Duodenal mucosa (tissue), 2 donors: ENCODE data around the gene RHOD.

Source experiments
- H3K27ac ChIP-seq: one replicate; pipeline ENCODE4 v1.7.0; 2013; ENCODE audit warnings: low read depth, low read length
- H3K27me3 ChIP-seq, 2 donors: one replicate each; pipeline ENCODE4 v1.7.0; 2013; ENCODE audit warnings: low read length in 2 of 2, control low read depth in 1 of 2; ENCODE audit not compliant: insufficient read depth in 2 of 2, control insufficient read depth in 1 of 2
- H3K36me3 ChIP-seq, 2 donors: one replicate each; pipeline ENCODE4 v1.7.0; 2013; ENCODE audit warnings: low read length in 2 of 2, control low read depth in 1 of 2; ENCODE audit not compliant: insufficient read depth in 2 of 2, control insufficient read depth in 1 of 2
- H3K4me1 ChIP-seq, 2 donors: one replicate each; pipeline ENCODE4 v1.7.0; 2013; ENCODE audit warnings: low read length in 2 of 2, control low read depth in 1 of 2; ENCODE audit not compliant: insufficient read depth in 2 of 2, control insufficient read depth in 1 of 2
- H3K4me3 ChIP-seq, 2 donors: one replicate each; pipeline ENCODE4 v1.7.0; 2013; ENCODE audit warnings: low read length in 2 of 2, low read depth in 1 of 2
- H3K9ac ChIP-seq, 2 donors: one replicate each; pipeline ENCODE4 v1.7.0; 2013; ENCODE audit warnings: low read length in 2 of 2, low read depth in 1 of 2
- H3K9me3 ChIP-seq, 2 donors: one replicate each; pipeline ENCODE4 v1.7.0; 2013; ENCODE audit warnings: low read length in 2 of 2, control low read depth in 1 of 2; ENCODE audit not compliant: control insufficient read depth in 1 of 2

The RHOD gene

DNA sequence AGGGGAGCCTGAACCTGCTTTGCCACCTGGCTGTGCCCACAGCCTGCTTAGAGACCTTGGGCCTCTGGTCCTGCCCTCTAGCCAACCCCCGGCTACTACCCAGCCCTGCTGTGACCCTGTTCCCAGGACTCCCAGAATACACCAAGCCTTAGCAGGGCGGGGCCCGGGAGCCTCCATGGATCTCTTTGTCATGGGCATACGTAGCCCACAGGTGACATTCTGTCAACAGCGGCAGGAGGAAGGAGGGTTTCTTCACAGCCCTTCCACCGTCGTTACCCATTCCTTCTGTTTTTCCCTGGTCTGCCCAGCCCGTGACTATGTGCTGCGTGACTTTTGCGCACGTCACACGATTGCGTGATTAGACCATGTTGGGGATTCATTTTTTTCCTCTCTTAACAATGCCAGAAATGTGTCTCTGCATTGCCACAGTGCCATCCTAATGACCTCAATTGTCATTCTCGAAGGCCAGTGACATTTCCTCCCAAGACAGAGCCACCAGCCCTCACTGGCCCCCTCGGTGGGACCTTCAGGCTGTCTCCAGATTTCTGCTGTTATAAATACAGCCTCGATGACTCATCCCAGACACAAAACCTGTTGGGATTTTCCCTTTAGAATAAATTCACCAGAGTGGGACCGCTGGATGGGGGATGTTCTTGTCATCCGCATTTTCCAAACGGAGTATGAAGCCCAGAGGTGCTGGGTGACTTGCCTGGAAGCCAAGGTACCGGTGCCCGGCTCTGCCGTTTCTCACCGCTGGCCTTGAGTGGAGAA is 24.7 kb upstream of the RHOD start:
- Histone ChIP-seq H3K27me3 (peaks cover 0 to 4% of the 10 kb centered on the region in 2 donors), H3K4me3 (no peak overlapping the region), H3K9me3 (no peaks in the 10 kb centered on the region), H3K4me1 (peaks cover 9 to 16% of the 10 kb centered on the region in 2 donors), H3K9ac (no peak overlapping the region), H3K36me3 (no peaks in the 10 kb centered on the region), H3K27ac (no peak overlapping the region)

DNA sequence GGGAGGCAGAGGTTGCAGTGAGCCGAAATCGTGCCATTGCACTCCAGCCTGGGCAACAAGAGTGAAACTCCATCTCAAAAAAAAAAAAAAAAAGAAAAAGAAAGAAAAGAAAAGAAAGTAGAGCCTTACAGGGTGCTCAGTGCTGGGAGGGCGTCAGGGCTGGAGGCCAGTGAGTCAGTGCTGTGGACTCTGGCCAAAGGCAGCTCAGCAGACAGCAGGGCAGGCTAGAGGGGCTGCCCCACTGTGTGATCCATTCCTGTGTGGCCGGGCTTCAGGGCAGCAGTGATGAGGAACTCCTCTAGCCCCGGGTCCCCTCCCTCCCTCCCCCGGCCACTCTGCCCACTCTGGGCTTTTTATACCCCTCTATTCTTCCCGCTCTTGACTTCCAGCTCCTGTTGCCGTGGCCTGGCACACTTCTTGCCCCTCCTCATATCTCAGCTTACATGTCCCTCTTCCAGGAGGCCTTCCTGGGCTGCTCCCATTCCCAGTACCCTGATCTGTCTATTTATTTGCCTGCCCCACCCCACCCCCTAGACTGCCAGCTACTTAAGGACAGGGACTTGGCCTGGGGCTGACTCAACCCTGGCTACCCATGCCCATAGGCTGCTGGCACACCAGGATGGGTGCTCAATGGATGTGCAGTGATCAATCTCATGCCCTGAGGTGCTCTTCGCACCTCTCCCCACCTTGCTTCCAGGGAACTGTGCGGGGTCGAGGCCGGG is 23.7 kb upstream of the RHOD start:
- Histone ChIP-seq H3K36me3 (no peaks in the 10 kb centered on the region), H3K27me3 (peaks cover 0 to 4% of the 10 kb centered on the region in 2 donors), H3K9me3 (no peaks in the 10 kb centered on the region), H3K9ac (no peak overlapping the region), H3K4me1 (peaks cover 9% of the 10 kb centered on the region in 2 donors), H3K27ac (no peak overlapping the region), H3K4me3 (no peak overlapping the region)

DNA sequence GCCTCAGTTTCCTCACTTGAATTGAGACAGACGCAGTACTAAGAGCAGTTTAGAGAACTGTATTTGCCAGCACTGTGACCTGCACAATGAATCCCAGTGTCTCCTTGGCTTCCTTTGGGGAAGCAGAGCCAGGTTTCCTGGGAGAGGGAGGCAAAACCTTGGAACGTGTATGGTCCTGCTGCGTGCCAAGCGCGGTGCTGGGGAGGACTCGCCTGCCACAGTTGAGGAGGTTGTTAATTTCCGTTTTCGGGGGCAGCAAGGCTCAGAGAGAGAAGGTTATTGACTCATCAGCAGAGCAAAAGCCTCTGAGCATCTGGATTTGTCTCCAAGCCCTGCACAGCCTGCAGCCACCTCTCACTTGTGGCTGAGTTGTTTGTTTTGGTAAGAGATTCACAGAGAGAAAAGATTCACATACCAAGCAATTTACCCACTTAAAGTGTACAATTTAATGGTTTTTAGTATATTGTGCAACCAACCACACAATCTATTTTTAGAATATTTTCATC is 22.9 kb upstream of the RHOD start:
- H3K27ac ChIP-seq: no peak overlapping the region
- H3K27me3 ChIP-seq: peaks cover 0 to 4% of the 10 kb centered on the region in 2 donors
- peaks cover 3 to 5% of the 10 kb centered on the region in 2 donors for H3K4me1 ChIP-seq
- H3K9ac ChIP-seq: no peak overlapping the region
- H3K4me3 ChIP-seq: no peak overlapping the region
- no peaks in the 10 kb centered on the region for H3K36me3 ChIP-seq
- H3K9me3 ChIP-seq: no peaks in the 10 kb centered on the region

DNA sequence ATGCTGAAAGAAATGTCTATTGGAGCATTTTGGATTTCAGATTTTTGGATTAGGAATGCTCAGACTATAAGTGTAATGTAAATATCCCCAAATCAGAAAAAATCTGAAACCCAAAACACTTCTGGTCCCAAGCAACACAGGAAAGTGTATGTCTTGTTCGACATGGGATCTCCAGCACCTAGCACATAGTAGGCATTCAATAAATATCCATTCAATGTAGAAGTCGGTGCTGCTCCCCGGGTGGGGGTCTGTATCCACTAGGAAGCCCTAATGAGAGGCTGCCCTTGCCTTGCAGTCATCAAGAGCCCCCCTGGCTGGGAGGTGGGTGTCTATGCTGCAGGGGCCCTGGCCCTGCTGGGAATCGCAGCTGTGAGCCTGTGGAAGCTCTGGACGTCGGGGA is 22.3 kb upstream of the RHOD start:
- H3K27ac ChIP-seq: no peak overlapping the region
- no peaks in the 10 kb centered on the region for H3K9me3 ChIP-seq
- H3K36me3 ChIP-seq: no peaks in the 10 kb centered on the region
- H3K9ac ChIP-seq: no peak overlapping the region
- peaks cover 3 to 5% of the 10 kb centered on the region in 2 donors for H3K4me1 ChIP-seq
- H3K4me3 ChIP-seq: no peak overlapping the region
- peaks cover 0 to 4% of the 10 kb centered on the region in 2 donors for H3K27me3 ChIP-seq

DNA sequence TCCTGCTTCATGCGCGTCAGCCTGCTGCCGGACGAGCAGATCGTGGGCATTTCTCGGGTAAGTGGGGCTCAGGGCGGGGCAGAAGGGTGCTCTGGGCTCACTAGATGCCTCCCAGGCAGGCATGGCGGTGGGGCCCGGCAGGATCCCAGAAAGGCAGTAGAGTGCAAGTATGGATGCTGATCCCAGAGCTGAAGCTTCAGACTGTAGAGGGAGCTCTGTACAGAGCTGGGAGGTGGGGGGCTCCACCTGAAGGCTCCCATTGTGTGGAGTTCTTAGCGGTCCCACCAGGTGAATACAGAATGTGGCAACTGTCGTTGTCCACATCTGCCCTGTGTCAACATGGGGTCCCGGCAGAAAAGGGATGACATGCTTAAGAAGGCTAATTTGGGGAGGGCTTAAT is 16.5 kb upstream of the RHOD start:
- Histone ChIP-seq H3K4me1 (no peaks in the 10 kb centered on the region), H3K9ac (no peak overlapping the region), H3K27me3 (peaks cover 0 to 2% of the 10 kb centered on the region in 2 donors), H3K9me3 (no peaks in the 10 kb centered on the region), H3K27ac (no peak overlapping the region), H3K4me3 (no peak overlapping the region), H3K36me3 (no peaks in the 10 kb centered on the region)

DNA sequence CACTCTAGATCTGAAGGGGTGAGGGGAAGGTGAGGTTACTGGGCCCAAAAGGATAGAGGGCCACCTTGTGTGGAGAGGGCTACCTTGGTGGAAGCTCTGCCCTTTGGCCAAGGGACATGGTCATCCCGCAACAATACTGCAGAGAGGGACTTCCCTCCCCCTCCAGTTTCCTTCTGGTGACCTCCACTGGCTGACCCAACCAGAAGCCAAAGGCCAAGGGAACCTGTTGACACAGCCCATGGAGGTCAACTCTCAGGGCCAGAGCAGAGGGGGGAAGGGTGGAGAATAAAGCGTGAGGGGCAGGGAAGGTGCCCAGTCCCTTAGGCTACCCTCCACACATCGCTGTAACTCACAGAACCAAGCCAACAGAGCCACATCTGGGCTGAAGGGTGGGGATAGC is 15.0 kb upstream of the RHOD start:
- H3K27me3 ChIP-seq: peaks cover 0 to 2% of the 10 kb centered on the region in 2 donors
- H3K9ac ChIP-seq: no peak overlapping the region
- no peak overlapping the region for H3K4me3 ChIP-seq
- no peaks in the 10 kb centered on the region for H3K4me1 ChIP-seq
- H3K36me3 ChIP-seq: no peaks in the 10 kb centered on the region
- H3K9me3 ChIP-seq: no peaks in the 10 kb centered on the region
- H3K27ac ChIP-seq: no peak overlapping the region

DNA sequence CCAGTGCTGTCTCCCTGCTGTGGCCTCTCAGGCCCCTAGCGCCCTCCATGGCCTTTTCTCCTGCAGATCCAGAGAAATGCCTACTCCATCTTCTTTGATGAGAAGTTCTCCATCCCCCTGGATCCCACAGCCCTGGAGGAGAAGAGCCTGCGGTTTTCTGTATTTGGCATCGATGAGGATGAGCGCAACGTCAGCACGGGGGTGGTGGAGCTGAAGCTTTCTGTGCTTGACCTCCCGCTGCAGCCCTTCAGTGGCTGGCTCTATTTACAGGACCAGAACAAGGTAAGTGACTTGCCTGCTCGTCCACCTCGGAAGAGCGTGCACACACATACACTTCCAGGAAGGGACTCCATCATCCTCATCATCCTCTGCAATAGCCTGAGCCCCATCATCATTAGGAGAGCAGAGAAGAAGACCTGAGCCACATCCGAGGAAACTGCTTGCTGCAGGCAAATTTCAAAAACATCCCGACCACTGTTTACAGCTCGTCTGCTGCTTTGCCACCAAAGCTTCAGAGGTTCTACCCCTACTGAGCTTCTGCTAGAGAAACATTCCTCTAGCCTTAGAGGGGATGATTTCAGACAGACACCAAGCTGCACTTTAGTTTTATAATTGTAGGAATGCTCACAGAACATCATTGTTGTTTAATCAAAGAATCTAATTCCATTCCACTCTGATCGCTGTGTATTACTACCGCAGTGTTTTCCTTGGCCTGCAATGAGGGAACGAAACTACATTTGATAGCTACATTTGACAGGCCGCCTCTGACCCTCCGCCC is 12.9 kb upstream of the RHOD start:
- H3K4me3 ChIP-seq: no peak overlapping the region
- no peaks in the 10 kb centered on the region for H3K9me3 ChIP-seq
- H3K4me1 ChIP-seq: no peaks in the 10 kb centered on the region
- no peaks in the 10 kb centered on the region for H3K36me3 ChIP-seq
- H3K27ac ChIP-seq: no peak overlapping the region
- peaks cover 0 to 2% of the 10 kb centered on the region in 2 donors for H3K27me3 ChIP-seq
- H3K9ac ChIP-seq: no peak overlapping the region

DNA sequence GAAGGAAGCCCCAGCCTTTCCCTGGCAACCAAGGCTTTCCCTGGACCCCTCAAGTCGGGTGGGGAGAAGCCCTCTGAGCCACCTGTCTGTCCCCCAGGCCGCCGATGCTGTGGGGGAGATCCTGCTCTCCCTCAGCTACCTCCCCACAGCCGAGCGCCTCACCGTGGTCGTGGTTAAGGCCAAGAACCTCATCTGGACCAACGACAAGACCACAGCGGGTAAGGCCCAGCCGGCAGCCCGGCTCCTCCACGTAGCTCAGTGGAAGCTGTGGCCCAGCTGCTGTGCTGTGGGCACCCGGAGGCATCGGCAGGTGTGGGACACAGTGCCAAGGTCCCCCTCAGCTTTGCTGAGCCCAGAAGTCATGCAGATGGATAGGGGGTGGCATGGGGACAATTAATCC is 12.2 kb upstream of the RHOD start:
- no peaks in the 10 kb centered on the region for H3K9me3 ChIP-seq
- H3K4me1 ChIP-seq: no peaks in the 10 kb centered on the region
- H3K27me3 ChIP-seq: peaks cover 0 to 2% of the 10 kb centered on the region in 2 donors
- no peak overlapping the region for H3K9ac ChIP-seq
- H3K27ac ChIP-seq: no peak overlapping the region
- H3K4me3 ChIP-seq: no peak overlapping the region
- H3K36me3 ChIP-seq: no peaks in the 10 kb centered on the region

DNA sequence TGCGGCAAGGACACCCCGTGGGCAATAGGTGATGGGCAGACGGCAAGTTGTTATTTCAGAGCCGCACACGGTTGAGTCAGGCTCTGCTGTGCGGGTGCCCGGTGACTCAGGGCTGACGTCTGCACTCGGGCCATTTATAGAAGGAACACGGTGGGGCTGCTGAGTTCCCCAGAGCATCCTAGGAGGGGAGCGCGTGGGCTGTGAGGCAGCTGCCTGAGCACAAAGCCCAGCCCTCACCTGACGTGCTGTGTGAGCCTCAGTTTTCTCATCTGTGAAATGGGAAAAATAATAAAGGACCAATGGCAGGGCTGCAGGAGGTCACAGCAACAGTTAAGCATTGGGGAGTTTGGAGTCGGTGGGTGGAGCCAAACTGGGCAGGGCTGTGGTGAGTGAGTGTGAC is 11.3 kb upstream of the RHOD start:
- H3K36me3 ChIP-seq: no peaks in the 10 kb centered on the region
- no peak overlapping the region for H3K27ac ChIP-seq
- no peaks in the 10 kb centered on the region for H3K9me3 ChIP-seq
- no peak overlapping the region for H3K9ac ChIP-seq
- peaks cover 0 to 2% of the 10 kb centered on the region in 2 donors for H3K27me3 ChIP-seq
- no peak overlapping the region for H3K4me3 ChIP-seq
- H3K4me1 ChIP-seq: no peaks in the 10 kb centered on the region
